Right renal cortex interstitium (tissue), 3 donors: ENCODE measurements around the gene ABCC1. TPM values are rescaled to one million over a fixed set of nuclear protein-coding genes. Genes with fewer than 3 reads are reported as not detected.
"Not testable (repeated sequence)": the region's sequence is repeated elsewhere in the genome, so short reads cannot be mapped to it uniquely, and the experiment has no call there.

Experiments
- DNase-seq, 3 donors: peaks; one replicate each; pipeline ENCODE4 v3.0.0-alpha.2; 2013; ENCODE audit warnings: low read depth in 3 of 3, low spot score in 2 of 3
- polyA plus RNA-seq, 3 donors: library from polyadenylated mRNA; unstranded; fragments of 120-200 nt; gene quantifications; one replicate each; pipeline ENCODE4 v1.2.1, GENCODE V29; 2013; ENCODE audit not compliant: insufficient read length in 3 of 3

The ABCC1 gene
- polyA plus RNA-seq = 10 to 100 TPM; 20.9 to 24.5 (median 23.1) TPM

DNA sequence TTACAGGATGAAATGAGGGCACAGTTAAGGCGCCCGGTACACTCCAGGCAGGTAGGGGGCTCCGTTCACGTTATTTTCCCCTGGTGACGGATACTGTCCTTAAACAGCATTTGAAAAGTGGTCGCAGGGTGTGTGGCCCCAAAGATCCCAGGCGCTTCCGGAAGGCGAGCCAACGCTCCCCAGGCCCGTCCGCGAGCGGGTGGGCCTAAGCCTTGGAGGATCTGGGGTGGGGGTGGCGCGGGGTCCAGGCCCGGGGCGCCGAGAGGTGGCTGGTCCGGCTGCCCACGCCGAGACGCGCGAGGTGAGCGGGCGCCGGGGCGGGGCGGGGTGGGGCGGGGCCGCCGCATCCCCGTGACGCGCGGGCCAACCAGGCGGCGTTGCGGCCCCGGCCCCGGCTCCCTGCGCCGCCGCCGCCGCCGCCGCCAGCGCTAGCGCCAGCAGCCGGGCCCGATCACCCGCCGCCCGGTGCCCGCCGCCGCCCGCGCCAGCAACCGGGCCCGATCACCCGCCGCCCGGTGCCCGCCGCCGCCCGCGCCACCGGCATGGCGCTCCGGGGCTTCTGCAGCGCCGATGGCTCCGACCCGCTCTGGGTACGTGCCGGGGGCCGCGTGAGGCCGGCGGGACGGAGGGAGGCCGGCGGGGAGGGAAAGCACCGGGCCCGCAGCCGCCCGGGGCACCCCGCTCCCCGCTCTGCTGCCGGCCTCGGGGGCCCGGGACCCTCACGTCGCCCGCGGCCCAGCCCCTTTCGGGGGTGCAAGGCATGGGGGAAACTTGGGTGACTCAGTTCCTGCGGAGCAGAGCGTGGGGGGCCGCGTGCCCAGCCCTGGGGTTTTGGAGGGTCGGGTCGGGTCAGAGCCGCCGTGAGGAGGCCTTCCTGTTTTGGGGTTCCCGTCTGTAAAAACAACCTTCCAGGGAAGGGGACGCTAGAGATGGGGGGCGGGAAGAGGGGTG, at the start of gene ABCC1:
TSS of gene ABCC1 (plus strand) at position 407 of the 951 bp plus-strand sequence. CDS start at position 543, 136 bp downstream.
- DNase-seq = no peak

DNA sequence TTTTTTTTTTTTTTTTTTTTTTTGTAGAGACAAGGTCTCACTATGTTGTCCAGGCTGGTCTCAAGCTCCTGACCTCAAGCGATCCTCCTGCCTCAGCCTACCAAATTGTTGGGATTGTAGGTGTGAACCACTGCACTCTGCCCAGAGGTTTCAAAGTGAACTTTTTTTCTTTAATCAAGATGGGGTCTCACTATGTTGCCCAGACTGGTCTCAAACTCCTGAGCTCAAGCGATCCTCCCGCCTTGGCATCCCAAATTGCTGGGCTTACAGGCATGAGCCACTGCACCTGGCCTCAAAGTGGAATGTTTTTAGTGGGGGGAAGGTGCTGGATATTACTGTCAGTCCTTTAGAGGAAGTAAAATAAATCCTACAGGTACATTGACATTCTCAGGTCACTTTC, 49.1 kb upstream of the ABCC1 start:
- DNase-seq = no peak

DNA sequence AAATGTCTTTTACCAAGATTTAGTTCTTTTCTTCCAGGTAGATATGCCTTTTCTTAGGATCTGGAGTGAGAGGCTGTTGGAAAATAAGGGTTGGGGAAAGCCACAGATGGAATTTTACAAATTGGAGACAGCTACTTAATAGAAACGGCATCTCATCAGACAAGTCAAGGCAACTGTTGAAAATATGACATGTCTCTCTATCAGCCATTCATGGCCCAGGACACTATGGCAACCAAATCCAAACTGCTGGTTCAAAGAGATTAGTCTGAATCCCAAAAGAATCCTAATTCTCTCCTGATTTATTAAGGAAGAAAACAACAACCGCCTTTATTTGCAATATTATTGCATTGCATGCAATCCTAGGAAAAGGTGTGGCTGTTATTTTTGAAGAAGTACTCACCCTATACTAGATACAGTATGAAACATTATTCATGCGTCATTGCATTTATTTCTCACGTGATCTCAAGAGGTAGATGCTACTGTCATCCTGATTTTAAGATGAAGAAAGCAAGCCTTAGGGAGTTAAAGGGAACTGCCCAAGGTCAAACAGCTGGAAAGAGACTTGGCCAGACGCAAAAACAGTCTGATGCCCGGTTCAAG, 48.4 kb upstream of the ABCC1 start:
- no peak for DNase-seq

DNA sequence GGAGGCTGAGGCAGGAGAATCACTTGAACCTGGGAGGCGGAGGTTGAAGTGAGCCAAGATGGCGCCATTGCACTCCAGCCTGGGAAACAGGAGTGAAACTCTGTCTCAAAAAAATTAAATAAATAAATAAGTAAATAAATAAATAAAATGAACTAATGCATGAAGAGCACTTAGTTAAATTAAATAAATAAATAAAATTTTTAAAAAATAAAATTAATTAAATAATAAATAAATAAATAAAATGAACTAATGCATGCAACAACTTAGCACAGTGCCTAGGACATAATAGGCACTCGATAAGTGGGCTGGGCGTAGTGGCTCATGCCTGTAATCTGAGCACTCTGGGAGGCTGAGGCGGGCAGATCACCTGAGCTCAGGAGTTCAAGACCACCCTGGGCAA, 45.5 kb upstream of the ABCC1 start:
- no peak for DNase-seq

DNA sequence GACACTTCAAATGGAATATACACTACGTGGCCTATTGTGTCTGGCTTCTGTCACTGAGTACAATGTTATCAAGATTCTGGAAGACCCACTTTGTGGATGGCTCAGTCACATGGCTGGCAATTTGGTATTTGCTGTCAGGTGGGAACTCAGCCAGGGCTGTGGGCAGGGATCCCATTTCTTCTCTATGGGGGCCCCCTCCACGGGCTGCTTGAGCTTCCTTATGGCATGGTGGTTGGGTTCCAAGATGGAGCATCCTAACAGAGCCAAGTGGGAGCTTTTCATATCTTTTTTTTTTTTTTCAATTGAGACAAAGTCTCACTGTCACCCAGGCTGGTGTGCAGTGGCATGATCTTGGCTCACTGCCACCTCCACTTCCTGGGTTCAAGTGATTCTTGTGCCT, 43.0 kb upstream of the ABCC1 start:
- DNase-seq = no peak

- no peak for DNase-seq
Measured at GRCh38 chr16:15907863-15908478, 41.4 kb upstream of the ABCC1 start.

DNA sequence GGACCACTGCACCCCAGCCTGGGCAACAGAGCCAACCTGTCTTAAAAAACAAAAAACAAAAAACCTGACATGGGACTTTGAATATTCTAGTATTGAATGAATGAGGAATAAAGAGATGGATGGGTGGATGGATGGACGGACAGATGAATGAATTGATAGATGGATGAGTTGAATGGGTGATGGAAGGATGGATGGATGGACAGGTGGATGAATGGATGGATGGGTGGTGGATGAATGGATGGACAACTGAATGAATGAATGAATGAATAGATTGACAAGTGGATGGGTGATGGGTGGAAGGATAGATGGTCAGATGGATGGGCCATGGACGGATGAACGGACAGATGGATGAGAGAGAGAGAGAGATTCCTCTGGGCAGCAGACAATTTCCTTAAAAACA, 38.2 kb upstream of the ABCC1 start:
- DNase-seq = no peak

DNA sequence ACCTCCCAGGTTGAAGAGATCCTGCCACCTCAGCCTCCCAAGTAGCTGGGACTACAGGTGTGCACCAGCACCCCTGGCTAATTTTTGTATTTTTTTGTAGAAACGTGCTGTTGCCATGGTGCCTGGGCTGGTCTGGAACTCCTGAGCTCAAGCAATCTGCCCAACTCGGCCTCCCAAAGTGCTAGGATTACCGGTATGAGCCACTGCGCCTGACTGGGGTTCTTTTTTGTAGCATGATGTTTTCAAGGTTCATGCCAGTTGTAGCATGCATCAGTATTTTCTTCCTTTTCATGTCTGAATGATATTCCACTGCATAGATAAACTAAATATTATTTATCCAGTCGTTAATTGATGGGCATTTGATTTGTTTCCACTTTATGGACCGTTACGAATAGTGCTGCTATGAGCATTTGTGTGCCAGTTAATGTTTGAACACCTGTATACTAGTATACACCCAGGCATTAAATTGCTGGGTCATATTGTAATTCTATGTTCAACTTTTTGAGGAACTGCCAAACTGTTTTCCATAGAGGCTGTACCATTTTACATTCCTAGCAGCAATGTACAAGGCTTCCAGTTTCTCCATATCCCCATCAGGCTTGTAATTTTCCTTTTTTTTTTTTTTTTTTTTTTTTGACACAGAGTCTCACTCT, 36.2 kb upstream of the ABCC1 start:
- no peak for DNase-seq

DNA sequence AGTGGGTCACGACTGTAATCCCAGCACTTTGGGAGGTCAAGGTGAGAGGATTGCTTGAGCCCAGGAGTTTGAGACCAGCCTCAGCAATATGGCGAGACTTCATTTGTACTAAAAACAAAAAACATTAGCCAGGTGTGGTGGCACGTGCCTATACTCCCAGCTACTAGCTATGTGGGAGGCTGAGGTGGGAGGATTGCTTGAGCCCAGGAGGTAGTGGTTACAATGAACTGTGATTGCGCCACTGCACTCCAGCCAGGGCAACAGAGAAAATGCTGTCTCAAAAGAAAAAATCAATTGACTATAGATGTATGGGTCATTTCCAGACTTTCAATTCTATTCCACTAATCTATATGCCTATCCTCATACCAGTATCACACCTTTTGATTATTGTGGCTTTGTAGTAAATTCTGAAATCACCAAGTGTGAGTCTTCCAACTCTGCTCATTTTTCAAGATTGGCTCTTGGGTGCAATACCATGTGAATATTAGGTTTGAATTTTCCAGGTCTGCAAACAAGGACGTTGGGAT, 33.8 kb upstream of the ABCC1 start:
- no peak for DNase-seq

GRCh38 chr16:15916323-15916722, 33.1 kb upstream of the ABCC1 start:
- no peak for DNase-seq

DNA sequence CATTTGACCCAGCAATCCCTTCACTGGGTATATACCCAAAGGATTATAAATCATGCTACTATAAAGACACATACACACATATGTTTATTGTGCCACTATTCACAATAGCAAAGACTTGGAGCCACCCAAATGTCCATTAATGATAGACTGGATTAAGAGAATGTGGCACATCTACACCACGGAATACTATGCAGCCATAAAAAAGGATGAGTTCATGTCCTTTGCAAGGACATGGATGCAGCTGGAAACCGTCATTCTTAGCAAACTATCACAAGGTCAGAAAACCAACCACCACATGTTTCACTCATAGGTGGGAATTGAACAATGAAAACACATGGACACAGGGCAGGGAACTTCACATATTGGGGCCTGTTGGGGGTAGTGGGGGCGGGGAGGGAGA, 31.1 kb upstream of the ABCC1 start:
- DNase-seq = not testable (repeated sequence)

DNA sequence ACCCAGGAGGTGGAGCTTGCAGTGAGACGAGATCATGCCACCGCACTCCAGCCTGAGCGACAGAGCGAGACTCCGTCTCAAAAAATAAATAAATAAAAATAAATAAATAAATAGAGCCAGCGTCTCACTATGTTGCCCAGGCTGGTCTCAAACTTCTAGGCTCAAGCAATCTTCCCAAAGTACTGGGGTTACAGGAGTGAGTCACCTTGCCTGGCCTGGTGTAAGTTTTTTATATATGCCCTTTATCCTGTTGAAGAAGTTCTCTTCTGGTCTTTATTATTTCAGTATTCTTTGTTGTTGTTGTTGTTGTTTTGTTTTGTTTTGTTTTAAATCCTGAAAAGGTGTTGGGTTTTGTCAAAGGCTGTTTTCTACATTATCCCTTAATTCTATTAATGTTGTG, 30.1 kb upstream of the ABCC1 start:
- no peak for DNase-seq

- DNase-seq = no peak
Measured at GRCh38 chr16:15924996-15925395, 24.4 kb upstream of the ABCC1 start.

- no peak for DNase-seq
Measured at GRCh38 chr16:15925631-15926030, 23.8 kb upstream of the ABCC1 start.

DNA sequence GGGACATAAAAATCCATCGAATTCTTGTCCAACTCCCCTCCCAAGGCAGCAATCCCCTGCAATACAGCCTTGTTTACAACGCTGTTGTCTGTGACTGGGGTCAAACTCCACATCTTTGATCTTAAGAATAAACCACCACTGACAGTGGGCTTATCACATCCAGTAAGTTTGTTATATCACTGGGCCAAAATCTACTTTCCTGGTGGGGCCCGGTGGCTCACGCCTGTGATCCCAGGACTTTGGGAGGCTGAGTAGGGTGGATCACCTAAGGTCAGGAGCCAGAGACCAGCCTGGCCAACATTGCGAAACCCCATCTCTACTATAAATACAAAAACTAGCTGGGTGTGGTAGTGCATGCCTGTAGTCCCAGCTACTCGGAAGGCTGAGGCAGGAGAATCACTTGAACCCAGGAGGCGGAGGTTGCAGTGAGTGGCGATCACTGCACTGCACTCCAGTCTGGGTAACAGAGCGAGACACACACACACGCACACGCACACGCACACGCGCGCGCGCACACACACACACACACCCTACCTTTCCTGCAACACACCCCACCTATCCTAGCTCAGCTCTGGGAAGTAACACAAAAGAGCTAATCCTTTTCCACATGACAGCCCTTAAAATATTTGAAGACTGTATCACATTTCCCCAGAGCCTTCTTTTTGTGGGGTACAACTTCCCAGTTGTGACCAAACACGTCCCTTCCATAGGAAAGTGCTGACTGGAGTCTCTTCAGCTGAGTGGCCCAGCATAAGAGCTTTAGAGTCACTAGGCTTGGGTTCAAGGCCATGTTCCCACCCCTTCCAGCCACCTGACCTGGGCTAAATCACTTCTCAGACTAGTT, 20.9 kb upstream of the ABCC1 start:
- DNase-seq = no peak

- no peak for DNase-seq
Measured at GRCh38 chr16:15932939-15933338, 16.5 kb upstream of the ABCC1 start.

DNA sequence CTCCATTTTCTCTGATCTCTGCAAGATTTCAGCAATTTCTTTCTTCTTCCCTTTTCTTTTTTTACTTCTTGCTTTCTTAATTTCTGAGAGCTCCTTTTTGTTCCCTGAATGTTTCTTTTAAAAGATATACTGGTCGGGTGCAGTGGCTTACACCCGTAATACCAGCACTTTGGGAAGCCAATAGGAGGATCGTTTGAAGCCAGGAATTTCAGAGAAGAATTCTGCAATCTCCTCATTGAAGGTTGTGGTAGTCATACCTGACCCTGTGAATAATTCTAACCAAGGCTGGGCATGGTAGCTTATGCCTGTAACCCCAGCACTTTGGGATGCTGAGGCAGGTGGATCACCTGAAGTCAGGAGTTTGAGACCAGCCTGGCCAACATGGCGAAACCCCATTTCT, 15.6 kb upstream of the ABCC1 start:
- DNase-seq = no peak

- no peak for DNase-seq
Measured at GRCh38 chr16:15934991-15935390, 14.4 kb upstream of the ABCC1 start.

DNA sequence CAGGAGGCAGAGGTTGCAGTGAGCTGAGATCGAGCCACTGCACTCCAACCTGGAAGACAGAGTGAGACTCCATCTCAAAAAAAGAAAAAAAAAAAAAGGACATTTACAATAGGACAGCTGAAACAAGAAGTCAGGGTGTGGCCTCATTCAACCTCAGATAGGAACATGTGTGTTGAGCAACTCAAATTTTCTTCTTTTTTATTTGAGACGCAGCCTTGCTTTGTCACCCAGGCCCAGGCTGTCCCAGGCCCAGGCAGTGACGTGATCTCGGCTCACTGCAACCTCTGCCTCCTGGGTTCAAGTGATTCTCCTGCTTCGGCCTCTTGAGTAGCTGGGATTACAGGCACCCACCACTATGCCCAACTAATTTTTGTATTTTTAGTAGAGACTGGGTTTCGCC, 12.6 kb upstream of the ABCC1 start:
- not testable (repeated sequence) for DNase-seq
